Measurements from ENCODE around the gene ZNF649. TPM values are rescaled to one million over a fixed set of nuclear protein-coding genes. Genes with fewer than 3 reads are reported as not detected.

The ZNF649 gene
- total and polyA plus RNA-seq, 12 donors = 2.3 to 10.9 (median 8.1) TPM

GRCh38 chr19:51861870-51862622, 42.8 kb downstream of the ZNF649 start:
- ATAC-seq (no peak), DNase-seq (no peak)
- Histone ChIP-seq H3K27ac (no peak overlapping the region), H3K4me3 (no peak overlapping the region), H3K9me3 (peaks cover 0 to 100% (median 90%) of the 10 kb centered on the region in 11 donors), H3K4me1 (no peaks in the 10 kb centered on the region), H3K36me3 (peaks cover 0 to 52% (median 0%) of the 10 kb centered on the region in 9 donors), H3K27me3 (no peaks in the 10 kb centered on the region)
- intact Hi-C loops (cut with DNase I) = no loop called here
- no peak for TF ChIP-seq CTCF (IDR thresholded peaks at IDR 0.05)
- 91 to 95% methylated on average over 2 of the region's 2 CpGs for WGBS, 2 donors

Other genes with a start within 250 kb of the ZNF649 start
- gene SPACA6, start 211.7 kb downstream of the ZNF649 start, total RNA-seq = 10 to 100 TPM in 6 of 10 donors, 1 to 10 TPM in 4; 6.4 to 16.1 (median 10.1) TPM
- 10 to 100 TPM in 1 of 2 donors, 1 to 10 TPM in 1; 8.6 to 45.1 TPM for gene SPACA6, start 211.7 kb downstream of the ZNF649 start, polyA plus RNA-seq
- 1 to 10 TPM in 1 of 10 donors, under 1 TPM in 8, not detected in 1; 0.17 to 1.3 (median 0.47) TPM for gene HAS1, start 181.0 kb downstream of the ZNF649 start, total RNA-seq
- under 1 TPM; 0.44 to 0.83 TPM for gene HAS1, start 181.0 kb downstream of the ZNF649 start, polyA plus RNA-seq
- gene FPR1, start 153.1 kb downstream of the ZNF649 start, total RNA-seq = 10 to 100 TPM in 2 of 10 donors, 1 to 10 TPM in 8; 1.5 to 16.9 (median 4.0) TPM
- 1 to 10 TPM in 1 of 2 donors, under 1 TPM in 1; 0.95 to 4.4 TPM for gene FPR1, start 153.1 kb downstream of the ZNF649 start, polyA plus RNA-seq
- gene FPR2, start 143.8 kb downstream of the ZNF649 start, total RNA-seq = 1 to 10 TPM in 4 of 10 donors, under 1 TPM in 6; 0.17 to 5.8 (median 0.54) TPM
- under 1 TPM in 1 of 2 donors, not detected in 1; 0.67 TPM for gene FPR2, start 143.8 kb downstream of the ZNF649 start, polyA plus RNA-seq
- gene FPR3, start 109.9 kb downstream of the ZNF649 start, total RNA-seq = 10 to 100 TPM in 1 of 10 donors, 1 to 10 TPM in 9; 1.3 to 16.5 (median 3.3) TPM
- gene FPR3, start 109.9 kb downstream of the ZNF649 start, polyA plus RNA-seq = 1 to 10 TPM in 1 of 2 donors, under 1 TPM in 1; 0.73 to 2.0 TPM
- gene ZNF577, start 17.1 kb downstream of the ZNF649 start, total RNA-seq = 10 to 100 TPM in 2 of 10 donors, 1 to 10 TPM in 8; 4.6 to 12.4 (median 8.6) TPM
- gene ZNF577, start 17.1 kb downstream of the ZNF649 start, polyA plus RNA-seq = 10 to 100 TPM in 1 of 2 donors, 1 to 10 TPM in 1; 7.6 to 22.8 TPM
- gene ZNF613, start 22.5 kb upstream of the ZNF649 start, total RNA-seq = 1 to 10 TPM; 2.4 to 7.1 (median 5.2) TPM
- 1 to 10 TPM; 3.4 to 3.8 TPM for gene ZNF613, start 22.5 kb upstream of the ZNF649 start, polyA plus RNA-seq
- gene ZNF350, start 81.8 kb upstream of the ZNF649 start, total RNA-seq = 10 to 100 TPM in 1 of 10 donors, 1 to 10 TPM in 9; 5.3 to 10.1 (median 7.5) TPM
- 1 to 10 TPM; 4.6 to 6.7 TPM for gene ZNF350, start 81.8 kb upstream of the ZNF649 start, polyA plus RNA-seq
- 10 to 100 TPM in 5 of 10 donors, 1 to 10 TPM in 5; 8.1 to 13.7 (median 10.1) TPM for gene ZNF615, start 103.2 kb upstream of the ZNF649 start, total RNA-seq
- 1 to 10 TPM; 2.6 to 5.5 TPM for gene ZNF615, start 103.2 kb upstream of the ZNF649 start, polyA plus RNA-seq
- 1 to 10 TPM; 6.1 to 8.4 (median 6.8) TPM for gene ZNF614, start 123.4 kb upstream of the ZNF649 start, total RNA-seq
- gene ZNF614, start 123.4 kb upstream of the ZNF649 start, polyA plus RNA-seq = 1 to 10 TPM; 3.0 to 3.4 TPM
- gene ZNF432, start 143.8 kb upstream of the ZNF649 start, total RNA-seq = 10 to 100 TPM in 2 of 10 donors, 1 to 10 TPM in 8; 5.1 to 11.4 (median 8.7) TPM
- 10 to 100 TPM in 1 of 2 donors, 1 to 10 TPM in 1; 3.8 to 14.4 TPM for gene ZNF432, start 143.8 kb upstream of the ZNF649 start, polyA plus RNA-seq
- 10 to 100 TPM in 2 of 10 donors, 1 to 10 TPM in 8; 6.7 to 10.7 (median 9.3) TPM for gene ZNF841, start 190.7 kb upstream of the ZNF649 start, total RNA-seq
- 1 to 10 TPM; 3.1 to 8.5 TPM for gene ZNF841, start 190.7 kb upstream of the ZNF649 start, polyA plus RNA-seq
- 1 to 10 TPM; 4.9 to 8.0 (median 6.5) TPM for gene ZNF616, start 234.9 kb upstream of the ZNF649 start, total RNA-seq
- gene ZNF616, start 234.9 kb upstream of the ZNF649 start, polyA plus RNA-seq = 1 to 10 TPM; 1.6 to 2.2 TPM